ENCODE data around the gene KCNT2.

The KCNT2 gene

DNA sequence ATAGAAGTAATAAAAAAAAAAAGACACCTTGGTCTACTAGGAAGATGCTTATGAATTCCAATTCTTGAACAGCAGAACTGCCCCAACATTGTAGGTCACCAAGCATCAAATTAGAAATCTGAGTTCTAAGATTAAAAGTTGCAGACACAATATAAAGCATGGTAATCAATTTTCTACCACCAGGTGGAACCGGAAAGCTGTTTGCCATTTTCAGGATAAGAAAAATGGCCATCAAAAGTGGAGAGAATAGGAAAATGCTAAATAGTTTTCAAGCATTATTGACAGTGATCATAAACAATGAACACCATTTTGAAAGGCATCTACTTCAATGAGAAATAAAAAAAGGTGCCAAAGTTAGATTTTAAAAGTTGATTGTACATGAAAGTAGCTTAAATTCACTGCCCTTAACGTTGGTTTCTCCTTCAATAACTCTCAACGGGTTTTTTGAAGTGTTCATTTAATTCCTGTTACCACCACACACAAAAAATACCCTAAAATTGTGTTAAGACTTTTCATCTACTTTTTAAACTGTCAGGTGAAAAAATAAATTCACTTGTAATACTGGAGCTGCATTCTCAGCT lies 252.9 kb downstream of the KCNT2 start:
- H3K36me3 ChIP-seq (ENCODE audit: insufficient read depth, low read length), result no peaks in the 10 kb centered on the region
- peak overlapping the region; percentile 13 for H3K4me2 ChIP-seq (ENCODE audit: low read length)
- no peaks in the 10 kb centered on the region for H3K9me3 ChIP-seq (replicated peaks; ENCODE audit: low read length)
- H3K4me3 ChIP-seq (ENCODE audit: low read length), result no peak overlapping the region
- H3K4me1 ChIP-seq (ENCODE audit: control insufficient read depth, insufficient read depth, low read length), result no peaks in the 10 kb centered on the region
- H3K27me3 ChIP-seq (ENCODE audit: control insufficient read depth, insufficient read depth, low read length), result no peaks in the 10 kb centered on the region
- no peak overlapping the region for H3K9ac ChIP-seq (ENCODE audit: low read depth, low read length)

GRCh38 chr1:196344453-196344852 lies 263.8 kb downstream of the KCNT2 start:
- no peaks in the 10 kb centered on the region for H3K36me3 ChIP-seq (ENCODE audit: insufficient read depth, low read length)
- no peaks in the 10 kb centered on the region for H3K4me1 ChIP-seq (ENCODE audit: control insufficient read depth, insufficient read depth, low read length)
- no peaks in the 10 kb centered on the region for H3K27me3 ChIP-seq (ENCODE audit: control insufficient read depth, insufficient read depth, low read length)
- no peaks in the 10 kb centered on the region for H3K9me3 ChIP-seq (replicated peaks; ENCODE audit: low read length)
- no peak overlapping the region for H3K4me2 ChIP-seq (ENCODE audit: low read length)
- no peak overlapping the region for H3K9ac ChIP-seq (ENCODE audit: low read depth, low read length)
- H3K4me3 ChIP-seq (ENCODE audit: low read length), result no peak overlapping the region

- no peak overlapping the region for H3K4me3 ChIP-seq (ENCODE audit: low read length)
- no peaks in the 10 kb centered on the region for H3K36me3 ChIP-seq (ENCODE audit: insufficient read depth, low read length)
- H3K9ac ChIP-seq (ENCODE audit: low read depth, low read length), result no peak overlapping the region
- no peaks in the 10 kb centered on the region for H3K9me3 ChIP-seq (replicated peaks; ENCODE audit: low read length)
- no peaks in the 10 kb centered on the region for H3K27me3 ChIP-seq (ENCODE audit: control insufficient read depth, insufficient read depth, low read length)
- H3K4me2 ChIP-seq (ENCODE audit: low read length), result no peak overlapping the region
- peaks cover 7% of the 10 kb centered on the region for H3K4me1 ChIP-seq (ENCODE audit: control insufficient read depth, insufficient read depth, low read length)
These were observed 283.9 kb downstream of the KCNT2 start for GRCh38 chr1:196324345-196324744.

DNA sequence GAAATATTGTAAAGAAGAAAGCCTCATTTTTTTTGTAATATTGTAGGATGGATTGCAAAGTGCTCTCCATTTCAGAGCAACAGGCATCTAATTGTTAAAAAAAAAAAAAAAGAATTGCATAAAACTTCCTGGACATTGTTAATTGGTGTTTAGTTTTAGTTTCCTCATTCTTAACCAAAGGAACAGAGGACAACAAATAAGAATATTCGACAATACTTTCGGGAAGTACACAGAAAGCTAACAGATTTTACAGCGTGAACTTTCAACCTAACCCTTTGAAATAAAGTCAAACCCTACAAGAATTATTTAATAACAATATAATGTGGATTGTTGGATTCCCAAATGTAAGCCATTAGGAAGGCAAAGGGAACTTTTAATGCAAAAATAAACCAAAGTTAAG lies 284.4 kb downstream of the KCNT2 start:
- no peak overlapping the region for H3K4me2 ChIP-seq (ENCODE audit: low read length)
- H3K4me3 ChIP-seq (ENCODE audit: low read length), result no peak overlapping the region
- no peaks in the 10 kb centered on the region for H3K27me3 ChIP-seq (ENCODE audit: control insufficient read depth, insufficient read depth, low read length)
- H3K9ac ChIP-seq (ENCODE audit: low read depth, low read length), result no peak overlapping the region
- no peaks in the 10 kb centered on the region for H3K9me3 ChIP-seq (replicated peaks; ENCODE audit: low read length)
- no peaks in the 10 kb centered on the region for H3K36me3 ChIP-seq (ENCODE audit: insufficient read depth, low read length)
- H3K4me1 ChIP-seq (ENCODE audit: control insufficient read depth, insufficient read depth, low read length), result peaks cover 7% of the 10 kb centered on the region

- Histone ChIP-seq H3K9ac (ENCODE audit: low read depth, low read length) (no peak overlapping the region), H3K27me3 (ENCODE audit: control insufficient read depth, insufficient read depth, low read length) (no peaks in the 10 kb centered on the region), H3K4me3 (ENCODE audit: low read length) (no peak overlapping the region), H3K4me1 (ENCODE audit: control insufficient read depth, insufficient read depth, low read length) (peaks cover 3% of the 10 kb centered on the region), H3K9me3 (replicated peaks; ENCODE audit: low read length) (no peaks in the 10 kb centered on the region), H3K4me2 (ENCODE audit: low read length) (no peak overlapping the region), H3K36me3 (ENCODE audit: insufficient read depth, low read length) (no peaks in the 10 kb centered on the region)
These were observed 288.9 kb downstream of the KCNT2 start for GRCh38 chr1:196319301-196319700.

DNA sequence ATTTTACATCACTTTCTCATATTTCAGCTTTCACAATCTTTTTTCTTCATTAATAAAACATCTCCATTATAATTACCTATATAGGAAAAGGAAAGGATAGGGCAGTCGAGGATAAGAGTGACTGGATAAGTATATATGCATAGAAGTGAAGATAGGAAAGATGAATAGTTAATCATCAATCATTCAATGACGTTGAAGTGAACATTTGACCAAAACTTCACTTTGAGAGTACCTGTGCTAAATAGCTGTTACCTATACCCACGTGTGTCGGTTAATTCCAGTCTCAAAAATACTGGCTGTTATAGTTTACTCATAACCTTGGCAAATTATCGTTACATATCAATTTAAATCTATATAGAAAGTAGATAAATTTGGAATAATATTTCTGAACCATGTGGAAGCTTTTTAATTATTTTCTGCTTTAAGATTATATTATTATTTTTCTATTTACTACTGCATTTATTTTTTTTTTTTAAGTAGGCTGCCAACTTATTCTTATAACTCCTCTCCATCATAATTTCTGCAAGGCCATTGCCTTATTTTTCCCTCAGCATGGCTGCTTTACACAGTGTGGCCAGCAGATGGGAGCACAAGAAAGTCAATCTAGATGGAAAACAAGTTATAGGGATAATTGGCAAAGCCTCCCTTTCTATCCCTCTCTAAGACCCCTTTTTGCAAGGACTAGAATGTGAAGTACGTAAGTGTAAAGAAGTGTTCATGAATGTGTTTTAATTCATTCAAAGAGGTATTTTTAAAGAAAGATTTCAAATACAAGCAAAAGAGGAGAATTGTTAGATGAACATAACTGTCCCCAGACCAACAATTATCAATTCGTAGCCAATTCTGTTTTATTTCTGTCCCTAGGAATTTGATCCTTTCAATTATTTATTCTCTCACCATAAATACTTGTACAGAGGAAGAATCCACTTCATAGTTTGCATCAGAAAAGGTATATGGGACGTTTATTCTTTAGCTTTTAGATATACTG lies 290.4 kb downstream of the KCNT2 start:
- Histone ChIP-seq H3K9me3 (replicated peaks; ENCODE audit: low read length) (no peaks in the 10 kb centered on the region), H3K4me1 (ENCODE audit: control insufficient read depth, insufficient read depth, low read length) (no peaks in the 10 kb centered on the region), H3K36me3 (ENCODE audit: insufficient read depth, low read length) (no peaks in the 10 kb centered on the region), H3K9ac (ENCODE audit: low read depth, low read length) (no peak overlapping the region), H3K4me3 (ENCODE audit: low read length) (no peak overlapping the region), H3K4me2 (ENCODE audit: low read length) (no peak overlapping the region), H3K27me3 (ENCODE audit: control insufficient read depth, insufficient read depth, low read length) (no peaks in the 10 kb centered on the region)

DNA sequence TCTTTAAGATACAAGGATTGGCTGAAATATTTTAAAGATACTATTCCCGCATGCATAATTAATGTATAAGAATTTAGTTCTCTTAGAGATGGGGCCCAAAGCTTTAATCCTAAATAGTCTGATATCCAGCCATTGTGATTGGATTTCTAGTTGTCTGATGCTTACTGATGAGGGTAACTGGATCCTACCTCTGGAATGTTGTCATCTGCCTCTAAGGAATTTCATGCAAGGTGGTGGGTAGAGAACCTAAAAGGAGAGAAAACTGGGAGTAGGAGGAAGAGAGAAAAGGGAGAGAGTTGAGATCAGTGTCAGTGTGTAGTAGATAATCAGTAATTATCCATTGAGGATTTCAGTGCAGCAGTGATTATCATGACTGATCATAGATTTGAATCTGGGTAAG lies 295.5 kb downstream of the KCNT2 start:
- no peaks in the 10 kb centered on the region for H3K4me1 ChIP-seq (ENCODE audit: control insufficient read depth, insufficient read depth, low read length)
- H3K36me3 ChIP-seq (ENCODE audit: insufficient read depth, low read length), result no peaks in the 10 kb centered on the region
- H3K4me2 ChIP-seq (ENCODE audit: low read length), result no peak overlapping the region
- no peaks in the 10 kb centered on the region for H3K27me3 ChIP-seq (ENCODE audit: control insufficient read depth, insufficient read depth, low read length)
- no peak overlapping the region for H3K9ac ChIP-seq (ENCODE audit: low read depth, low read length)
- no peak overlapping the region for H3K4me3 ChIP-seq (ENCODE audit: low read length)
- no peaks in the 10 kb centered on the region for H3K9me3 ChIP-seq (replicated peaks; ENCODE audit: low read length)

GRCh38 chr1:196309386-196309785 lies 298.9 kb downstream of the KCNT2 start:
- H3K9ac ChIP-seq (ENCODE audit: low read depth, low read length), result no peak overlapping the region
- H3K4me1 ChIP-seq (ENCODE audit: control insufficient read depth, insufficient read depth, low read length), result no peaks in the 10 kb centered on the region
- H3K4me3 ChIP-seq (ENCODE audit: low read length), result no peak overlapping the region
- no peaks in the 10 kb centered on the region for H3K27me3 ChIP-seq (ENCODE audit: control insufficient read depth, insufficient read depth, low read length)
- H3K4me2 ChIP-seq (ENCODE audit: low read length), result no peak overlapping the region
- no peaks in the 10 kb centered on the region for H3K9me3 ChIP-seq (replicated peaks; ENCODE audit: low read length)
- no peaks in the 10 kb centered on the region for H3K36me3 ChIP-seq (ENCODE audit: insufficient read depth, low read length)

GRCh38 chr1:196308176-196308575 lies 300.1 kb downstream of the KCNT2 start:
- H3K4me2 ChIP-seq (ENCODE audit: low read length), result no peak overlapping the region
- H3K36me3 ChIP-seq (ENCODE audit: insufficient read depth, low read length), result no peaks in the 10 kb centered on the region
- H3K9me3 ChIP-seq (replicated peaks; ENCODE audit: low read length), result no peaks in the 10 kb centered on the region
- H3K27me3 ChIP-seq (ENCODE audit: control insufficient read depth, insufficient read depth, low read length), result no peaks in the 10 kb centered on the region
- H3K4me1 ChIP-seq (ENCODE audit: control insufficient read depth, insufficient read depth, low read length), result no peaks in the 10 kb centered on the region
- no peak overlapping the region for H3K4me3 ChIP-seq (ENCODE audit: low read length)
- H3K9ac ChIP-seq (ENCODE audit: low read depth, low read length), result no peak overlapping the region

- no peaks in the 10 kb centered on the region for H3K27me3 ChIP-seq (ENCODE audit: control insufficient read depth, insufficient read depth, low read length)
- no peak overlapping the region for H3K4me3 ChIP-seq (ENCODE audit: low read length)
- no peaks in the 10 kb centered on the region for H3K9me3 ChIP-seq (replicated peaks; ENCODE audit: low read length)
- no peaks in the 10 kb centered on the region for H3K36me3 ChIP-seq (ENCODE audit: insufficient read depth, low read length)
- H3K4me2 ChIP-seq (ENCODE audit: low read length), result no peak overlapping the region
- no peak overlapping the region for H3K9ac ChIP-seq (ENCODE audit: low read depth, low read length)
- no peaks in the 10 kb centered on the region for H3K4me1 ChIP-seq (ENCODE audit: control insufficient read depth, insufficient read depth, low read length)
These were observed 301.8 kb downstream of the KCNT2 start for GRCh38 chr1:196306421-196306820.

DNA sequence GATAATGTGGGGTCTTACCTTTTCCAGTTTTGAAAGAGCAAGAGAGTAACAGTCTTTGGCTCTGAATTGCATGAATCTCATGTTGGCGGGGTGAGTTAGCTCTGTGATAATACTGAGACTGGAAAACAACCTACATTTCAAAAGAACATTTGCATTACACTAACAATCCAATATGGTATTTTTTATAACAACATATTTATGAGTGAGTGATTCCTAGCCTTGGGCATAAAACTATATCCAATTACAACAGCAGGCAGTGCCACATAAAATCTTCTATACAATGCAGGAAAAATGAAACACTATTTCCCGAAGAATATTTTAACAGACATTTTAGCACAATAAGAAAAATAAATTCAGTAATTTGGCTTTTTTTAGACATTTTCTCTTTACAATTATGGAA lies 303.0 kb downstream of the KCNT2 start:
- Histone ChIP-seq H3K4me2 (ENCODE audit: low read length) (no peak overlapping the region), H3K9me3 (replicated peaks; ENCODE audit: low read length) (no peaks in the 10 kb centered on the region), H3K9ac (ENCODE audit: low read depth, low read length) (no peak overlapping the region), H3K4me1 (ENCODE audit: control insufficient read depth, insufficient read depth, low read length) (no peaks in the 10 kb centered on the region), H3K36me3 (ENCODE audit: insufficient read depth, low read length) (no peaks in the 10 kb centered on the region), H3K27me3 (ENCODE audit: control insufficient read depth, insufficient read depth, low read length) (no peaks in the 10 kb centered on the region), H3K4me3 (ENCODE audit: low read length) (no peak overlapping the region)

- no peaks in the 10 kb centered on the region for H3K4me1 ChIP-seq (ENCODE audit: control insufficient read depth, insufficient read depth, low read length)
- no peak overlapping the region for H3K4me2 ChIP-seq (ENCODE audit: low read length)
- H3K9me3 ChIP-seq (replicated peaks; ENCODE audit: low read length), result no peaks in the 10 kb centered on the region
- no peak overlapping the region for H3K4me3 ChIP-seq (ENCODE audit: low read length)
- no peak overlapping the region for H3K9ac ChIP-seq (ENCODE audit: low read depth, low read length)
- H3K36me3 ChIP-seq (ENCODE audit: insufficient read depth, low read length), result no peaks in the 10 kb centered on the region
- no peaks in the 10 kb centered on the region for H3K27me3 ChIP-seq (ENCODE audit: control insufficient read depth, insufficient read depth, low read length)
These were observed 305.3 kb downstream of the KCNT2 start for GRCh38 chr1:196302981-196303380.
